ENCODE measurements around the gene MINDY3.
"Not testable (repeated sequence)": the region's sequence is repeated elsewhere in the genome, so short reads cannot be mapped to it uniquely, and the experiment has no call there.

DNA sequence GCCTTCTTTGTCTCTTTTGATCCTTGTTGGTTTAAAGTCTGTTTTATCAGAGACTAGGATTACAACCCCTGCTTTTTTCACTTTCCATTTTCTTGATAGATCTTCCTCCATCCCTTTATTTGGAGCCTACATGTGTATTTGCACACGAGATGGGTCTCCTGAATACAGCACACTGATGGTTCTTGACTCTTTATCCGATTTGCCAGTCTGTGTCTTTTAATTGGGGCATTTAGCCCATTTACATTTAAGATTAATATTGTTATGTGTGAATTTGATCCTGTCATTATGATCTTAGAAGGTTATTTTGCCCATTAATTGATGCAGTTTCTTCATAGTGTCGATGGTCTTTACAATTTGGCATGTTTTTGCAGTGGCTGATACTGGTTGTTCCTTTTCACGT, 16.0 kb upstream of the MINDY3 start:
- TF ChIP-seq, protein P1, sequence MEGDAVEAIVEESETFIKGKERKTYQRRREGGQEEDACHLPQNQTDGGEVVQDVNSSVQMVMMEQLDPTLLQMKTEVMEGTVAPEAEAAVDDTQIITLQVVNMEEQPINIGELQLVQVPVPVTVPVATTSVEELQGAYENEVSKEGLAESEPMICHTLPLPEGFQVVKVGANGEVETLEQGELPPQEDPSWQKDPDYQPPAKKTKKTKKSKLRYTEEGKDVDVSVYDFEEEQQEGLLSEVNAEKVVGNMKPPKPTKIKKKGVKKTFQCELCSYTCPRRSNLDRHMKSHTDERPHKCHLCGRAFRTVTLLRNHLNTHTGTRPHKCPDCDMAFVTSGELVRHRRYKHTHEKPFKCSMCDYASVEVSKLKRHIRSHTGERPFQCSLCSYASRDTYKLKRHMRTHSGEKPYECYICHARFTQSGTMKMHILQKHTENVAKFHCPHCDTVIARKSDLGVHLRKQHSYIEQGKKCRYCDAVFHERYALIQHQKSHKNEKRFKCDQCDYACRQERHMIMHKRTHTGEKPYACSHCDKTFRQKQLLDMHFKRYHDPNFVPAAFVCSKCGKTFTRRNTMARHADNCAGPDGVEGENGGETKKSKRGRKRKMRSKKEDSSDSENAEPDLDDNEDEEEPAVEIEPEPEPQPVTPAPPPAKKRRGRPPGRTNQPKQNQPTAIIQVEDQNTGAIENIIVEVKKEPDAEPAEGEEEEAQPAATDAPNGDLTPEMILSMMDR (IDR thresholded peaks at IDR 0.05): not testable (repeated sequence)
- not testable (repeated sequence) for TF ChIP-seq EZH2 (IDR thresholded peaks at IDR 0.05; ENCODE audit: borderline replicate concordance, insufficient read depth, low read depth, low read length, poor library complexity, severe bottlenecking)
